Measurements from ENCODE around the gene MKLN1.
"Not testable (repeated sequence)": the region's sequence is repeated elsewhere in the genome, so short reads cannot be mapped to it uniquely, and the experiment has no call there.

Gene MKLN1

GRCh38 chr7:131300572-131301466, 26.9 kb upstream of the MKLN1 start:
- TF ChIP-seq, protein P1, sequence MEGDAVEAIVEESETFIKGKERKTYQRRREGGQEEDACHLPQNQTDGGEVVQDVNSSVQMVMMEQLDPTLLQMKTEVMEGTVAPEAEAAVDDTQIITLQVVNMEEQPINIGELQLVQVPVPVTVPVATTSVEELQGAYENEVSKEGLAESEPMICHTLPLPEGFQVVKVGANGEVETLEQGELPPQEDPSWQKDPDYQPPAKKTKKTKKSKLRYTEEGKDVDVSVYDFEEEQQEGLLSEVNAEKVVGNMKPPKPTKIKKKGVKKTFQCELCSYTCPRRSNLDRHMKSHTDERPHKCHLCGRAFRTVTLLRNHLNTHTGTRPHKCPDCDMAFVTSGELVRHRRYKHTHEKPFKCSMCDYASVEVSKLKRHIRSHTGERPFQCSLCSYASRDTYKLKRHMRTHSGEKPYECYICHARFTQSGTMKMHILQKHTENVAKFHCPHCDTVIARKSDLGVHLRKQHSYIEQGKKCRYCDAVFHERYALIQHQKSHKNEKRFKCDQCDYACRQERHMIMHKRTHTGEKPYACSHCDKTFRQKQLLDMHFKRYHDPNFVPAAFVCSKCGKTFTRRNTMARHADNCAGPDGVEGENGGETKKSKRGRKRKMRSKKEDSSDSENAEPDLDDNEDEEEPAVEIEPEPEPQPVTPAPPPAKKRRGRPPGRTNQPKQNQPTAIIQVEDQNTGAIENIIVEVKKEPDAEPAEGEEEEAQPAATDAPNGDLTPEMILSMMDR (IDR thresholded peaks at IDR 0.05; ENCODE audit: insufficient read depth, low read depth, low read length, missing control alignments), result no peak
- DNase-seq (ENCODE audit: low read depth), result no peak
- no peak overlapping the region for H3K4me3 ChIP-seq (ENCODE audit: low read length)

DNA sequence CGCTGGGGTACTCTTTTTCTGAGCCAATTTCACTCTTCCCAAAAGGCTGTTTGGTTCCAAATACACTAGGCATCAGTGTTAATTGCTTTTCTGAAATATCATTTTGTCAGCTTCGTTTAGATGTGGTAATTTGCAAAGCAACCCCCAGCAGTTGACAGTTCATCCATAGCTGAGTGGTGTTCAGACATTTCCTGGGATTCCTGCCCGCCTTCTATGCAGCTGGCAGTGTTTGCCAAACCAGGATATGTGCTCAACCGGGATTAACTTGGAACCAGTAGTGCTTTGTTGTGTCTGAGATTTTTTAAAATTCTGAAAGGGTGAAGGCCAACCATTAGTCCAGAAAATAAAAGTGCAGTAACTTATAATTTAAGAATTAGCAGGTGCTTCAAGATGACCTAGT, 25.2 kb upstream of the MKLN1 start:
- DNase-seq (ENCODE audit: low read depth), result no peak
- H3K4me3 ChIP-seq (ENCODE audit: low read length), result no peak overlapping the region
- TF ChIP-seq, protein P1 (IDR thresholded peaks at IDR 0.05; ENCODE audit: insufficient read depth, low read depth, low read length, missing control alignments), result no peak

DNA sequence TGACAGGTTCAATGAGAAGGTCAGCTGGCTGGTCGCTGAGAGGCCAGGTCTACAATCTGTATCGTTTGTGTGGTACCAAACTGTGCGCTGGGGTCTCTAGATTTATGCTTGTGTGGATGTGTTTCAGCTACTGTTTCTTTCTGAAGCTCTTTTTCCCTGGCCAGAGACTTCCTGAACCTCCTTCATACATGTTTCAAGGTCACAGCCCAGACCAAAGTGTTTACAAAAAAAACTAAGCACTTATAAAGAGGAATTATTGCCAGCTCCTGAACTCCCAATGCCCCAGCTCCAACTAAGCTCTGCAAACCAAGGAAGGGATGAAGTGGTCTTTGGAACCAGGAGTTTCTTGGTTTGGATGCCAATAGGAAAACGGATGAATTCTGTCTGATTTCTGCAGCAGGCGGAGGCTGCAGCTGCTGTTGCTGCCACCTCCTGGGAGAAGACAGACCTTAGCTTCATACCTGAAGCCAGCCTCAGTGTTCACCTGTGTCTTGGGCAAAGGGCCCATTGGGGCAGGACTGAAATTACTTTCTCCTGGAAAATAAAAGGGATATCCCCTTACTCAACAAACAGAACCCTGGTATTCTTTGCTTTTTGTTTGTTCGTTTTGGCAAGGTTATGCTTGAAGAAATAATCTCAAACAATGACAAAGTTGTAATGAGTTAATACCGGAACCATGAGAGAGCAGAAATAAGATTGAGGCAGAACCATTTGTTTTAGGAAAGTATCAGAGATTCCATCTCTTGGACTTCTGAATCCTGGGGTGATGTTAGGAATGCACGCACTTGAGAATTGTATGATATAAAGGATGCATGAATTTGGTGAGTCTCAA, 24.6 kb upstream of the MKLN1 start:
- DNase-seq (ENCODE audit: low read depth), result peak; percentile 66
- H3K4me3 ChIP-seq (ENCODE audit: low read length), result no peak overlapping the region
- TF ChIP-seq, protein P1 (IDR thresholded peaks at IDR 0.05; ENCODE audit: insufficient read depth, low read depth, low read length, missing control alignments), result peak; percentile 82

DNA sequence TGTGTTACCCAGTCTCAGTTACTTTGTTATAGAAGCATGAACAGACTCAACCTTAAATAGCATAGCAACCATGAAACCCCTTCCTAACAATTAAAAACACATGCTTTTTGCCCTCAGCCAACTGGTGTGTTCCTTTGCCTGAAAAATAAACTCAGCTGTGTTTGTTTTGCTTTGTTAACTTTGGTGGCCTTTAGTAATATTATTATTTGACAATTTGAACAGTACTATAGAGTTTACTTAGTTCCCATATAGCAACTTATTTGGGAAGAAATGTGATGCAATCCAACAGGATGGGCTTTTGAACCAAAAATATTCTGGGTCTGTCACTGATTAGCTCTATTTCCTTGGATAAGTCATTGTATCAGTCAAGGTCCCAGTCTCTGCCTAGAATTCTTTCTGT, 22.5 kb upstream of the MKLN1 start:
- H3K4me3 ChIP-seq (ENCODE audit: low read length), result no peak overlapping the region
- TF ChIP-seq, protein P1 (IDR thresholded peaks at IDR 0.05; ENCODE audit: insufficient read depth, low read depth, low read length, missing control alignments), result no peak
- no peak for DNase-seq (ENCODE audit: low read depth)

DNA sequence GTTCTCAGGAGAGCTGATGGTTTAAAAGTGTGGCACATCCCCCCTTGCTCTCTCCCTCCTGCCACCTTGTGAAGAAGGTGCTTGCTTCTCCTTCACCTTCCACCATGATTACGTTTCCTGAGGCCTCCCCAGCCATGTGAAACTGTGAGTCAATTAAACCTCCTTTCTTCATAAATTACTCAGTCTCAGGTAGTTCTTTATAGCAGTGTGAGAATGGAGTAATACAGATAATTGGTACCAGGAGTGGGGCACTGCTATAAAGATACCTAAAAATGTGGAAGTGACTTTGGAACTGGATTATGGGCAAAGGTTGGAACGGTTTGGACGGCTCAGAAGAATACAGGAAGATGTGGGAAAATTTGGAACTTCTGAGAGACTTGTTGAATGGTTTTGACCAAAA, 21.6 kb upstream of the MKLN1 start:
- not testable (repeated sequence) for H3K4me3 ChIP-seq (ENCODE audit: low read length); DNase-seq (ENCODE audit: low read depth)

DNA sequence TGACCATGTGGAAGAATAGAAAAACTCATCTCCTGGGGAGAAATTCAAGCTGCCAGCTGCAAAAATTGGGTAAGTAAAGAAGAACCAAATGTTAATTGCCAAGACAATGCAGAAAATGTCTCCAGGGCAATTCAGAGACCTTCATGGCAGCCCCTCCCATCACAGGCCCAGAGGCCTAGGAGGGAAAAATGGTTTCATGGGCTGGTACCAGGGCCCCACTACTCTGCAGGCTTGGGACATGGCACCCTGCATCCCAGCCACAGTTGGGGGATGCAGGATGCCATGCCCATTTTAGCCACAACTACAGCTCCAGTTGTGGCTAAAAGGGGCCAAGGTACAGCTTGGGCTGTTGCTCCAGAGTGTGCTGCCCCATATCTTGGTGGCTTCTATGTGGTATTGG, 20.9 kb upstream of the MKLN1 start:
- DNase-seq (ENCODE audit: low read depth), result no peak
- TF ChIP-seq, protein P1 (IDR thresholded peaks at IDR 0.05; ENCODE audit: insufficient read depth, low read depth, low read length, missing control alignments), result no peak
- no peak overlapping the region for H3K4me3 ChIP-seq (ENCODE audit: low read length)

DNA sequence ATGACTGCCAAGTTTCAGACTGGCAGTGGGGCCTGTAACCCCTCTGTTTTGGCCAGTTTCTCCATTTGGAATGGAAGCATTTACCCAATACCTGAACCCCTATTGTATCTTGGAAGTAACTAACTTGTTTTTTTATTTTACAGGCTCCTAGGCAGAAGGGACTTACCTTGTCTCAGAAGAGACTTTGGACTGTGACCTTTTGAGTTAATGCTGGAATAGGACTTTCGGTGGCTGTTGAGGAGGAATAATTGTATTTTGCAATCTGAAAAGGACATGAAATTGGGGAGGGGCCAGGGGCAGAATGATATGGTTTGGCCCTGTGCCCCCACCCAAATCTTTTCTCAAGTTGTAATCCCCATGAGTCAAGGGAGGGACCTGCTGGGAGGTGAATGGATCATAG, 20.0 kb upstream of the MKLN1 start:
- DNase-seq (ENCODE audit: low read depth), result no peak
- no peak overlapping the region for H3K4me3 ChIP-seq (ENCODE audit: low read length)
- TF ChIP-seq, protein P1 (IDR thresholded peaks at IDR 0.05; ENCODE audit: insufficient read depth, low read depth, low read length, missing control alignments), result no peak

Measured in epithelial cell of esophagus (primary cell).